Measurements from ENCODE around the gene LEP.

DNA sequence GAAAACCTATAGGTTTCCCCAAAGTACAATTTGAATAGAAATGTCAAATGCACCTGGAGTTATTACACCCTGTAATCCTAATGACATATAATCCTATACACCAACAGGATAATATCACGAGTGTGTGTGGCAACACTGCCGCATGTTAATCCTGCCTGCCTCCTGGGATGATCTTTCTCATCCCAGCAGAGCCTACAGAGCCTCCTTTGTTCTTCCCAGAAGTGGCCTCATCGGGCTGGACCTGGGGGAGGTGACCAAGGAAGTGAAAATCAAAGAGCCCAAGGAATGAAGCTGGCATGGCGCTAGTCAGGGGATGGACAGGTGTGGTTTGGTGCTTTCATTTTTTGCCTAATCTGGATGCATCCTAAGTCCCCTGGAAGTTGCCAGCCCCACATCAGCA lies 29.5 kb upstream of the LEP start:
- TF ChIP-seq, protein P1, sequence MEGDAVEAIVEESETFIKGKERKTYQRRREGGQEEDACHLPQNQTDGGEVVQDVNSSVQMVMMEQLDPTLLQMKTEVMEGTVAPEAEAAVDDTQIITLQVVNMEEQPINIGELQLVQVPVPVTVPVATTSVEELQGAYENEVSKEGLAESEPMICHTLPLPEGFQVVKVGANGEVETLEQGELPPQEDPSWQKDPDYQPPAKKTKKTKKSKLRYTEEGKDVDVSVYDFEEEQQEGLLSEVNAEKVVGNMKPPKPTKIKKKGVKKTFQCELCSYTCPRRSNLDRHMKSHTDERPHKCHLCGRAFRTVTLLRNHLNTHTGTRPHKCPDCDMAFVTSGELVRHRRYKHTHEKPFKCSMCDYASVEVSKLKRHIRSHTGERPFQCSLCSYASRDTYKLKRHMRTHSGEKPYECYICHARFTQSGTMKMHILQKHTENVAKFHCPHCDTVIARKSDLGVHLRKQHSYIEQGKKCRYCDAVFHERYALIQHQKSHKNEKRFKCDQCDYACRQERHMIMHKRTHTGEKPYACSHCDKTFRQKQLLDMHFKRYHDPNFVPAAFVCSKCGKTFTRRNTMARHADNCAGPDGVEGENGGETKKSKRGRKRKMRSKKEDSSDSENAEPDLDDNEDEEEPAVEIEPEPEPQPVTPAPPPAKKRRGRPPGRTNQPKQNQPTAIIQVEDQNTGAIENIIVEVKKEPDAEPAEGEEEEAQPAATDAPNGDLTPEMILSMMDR (conservative IDR thresholded peaks at IDR 0.05): no peak
- no peak for TF ChIP-seq ZFX (IDR thresholded peaks at IDR 0.05)

Data from C4-2B (cell line).